GM08714 (cell line): ENCODE data around the gene IL12RB2.

Source experiments
- H3K4me3 ChIP-seq: fragments of 200-500 bp; sonication (Bioruptor generic); 2 replicates; pipeline ENCODE4 v1.5.1; 2014; ENCODE audit warnings: mild to moderate bottlenecking, low read length, inconsistent platforms
- ZNF274 ChIP-seq: IDR thresholded peaks from 2 replicates; pipeline ENCODE4 v1.6.1; 2012; ENCODE audit warnings: mild to moderate bottlenecking, low read depth, low read length

Gene IL12RB2

DNA sequence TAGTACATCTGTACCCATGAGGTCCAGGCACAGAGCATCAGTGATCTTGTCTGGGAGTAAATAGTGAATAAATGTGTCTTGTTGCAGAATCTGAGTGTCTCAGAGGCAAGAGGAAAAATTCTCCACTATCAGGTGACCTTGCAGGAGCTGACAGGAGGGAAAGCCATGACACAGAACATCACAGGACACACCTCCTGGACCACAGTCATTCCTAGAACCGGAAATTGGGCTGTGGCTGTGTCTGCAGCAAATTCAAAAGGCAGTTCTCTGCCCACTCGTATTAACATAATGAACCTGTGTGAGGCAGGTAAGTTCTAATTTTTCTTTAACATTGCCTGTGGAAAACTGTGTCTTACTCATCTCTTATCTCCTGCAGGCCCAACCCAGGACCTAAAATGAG lies 43.1 kb downstream of the IL12RB2 start:
- no peak overlapping the region for H3K4me3 ChIP-seq
- TF ChIP-seq ZNF274: no peak

DNA sequence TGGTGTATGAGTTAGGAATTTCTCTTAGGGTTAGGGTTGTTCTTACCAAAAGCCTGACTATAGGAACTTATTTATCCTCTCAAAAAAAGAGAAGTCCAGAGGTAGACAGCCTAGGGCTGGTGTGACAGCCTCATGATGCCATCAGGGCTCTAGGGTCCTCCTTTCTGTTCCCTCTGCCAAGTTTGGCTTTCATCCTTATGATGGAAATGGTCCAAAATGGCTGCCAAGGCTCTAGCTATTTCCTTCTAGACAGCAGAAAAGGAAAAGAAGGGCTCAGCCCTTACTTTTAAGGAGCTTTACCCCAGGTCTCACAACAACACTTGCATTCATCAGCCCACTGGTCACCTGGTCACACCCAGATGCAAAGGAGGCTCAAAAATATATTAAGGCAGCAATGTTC lies 44.5 kb downstream of the IL12RB2 start:
- no peak overlapping the region for H3K4me3 ChIP-seq
- TF ChIP-seq ZNF274: no peak

DNA sequence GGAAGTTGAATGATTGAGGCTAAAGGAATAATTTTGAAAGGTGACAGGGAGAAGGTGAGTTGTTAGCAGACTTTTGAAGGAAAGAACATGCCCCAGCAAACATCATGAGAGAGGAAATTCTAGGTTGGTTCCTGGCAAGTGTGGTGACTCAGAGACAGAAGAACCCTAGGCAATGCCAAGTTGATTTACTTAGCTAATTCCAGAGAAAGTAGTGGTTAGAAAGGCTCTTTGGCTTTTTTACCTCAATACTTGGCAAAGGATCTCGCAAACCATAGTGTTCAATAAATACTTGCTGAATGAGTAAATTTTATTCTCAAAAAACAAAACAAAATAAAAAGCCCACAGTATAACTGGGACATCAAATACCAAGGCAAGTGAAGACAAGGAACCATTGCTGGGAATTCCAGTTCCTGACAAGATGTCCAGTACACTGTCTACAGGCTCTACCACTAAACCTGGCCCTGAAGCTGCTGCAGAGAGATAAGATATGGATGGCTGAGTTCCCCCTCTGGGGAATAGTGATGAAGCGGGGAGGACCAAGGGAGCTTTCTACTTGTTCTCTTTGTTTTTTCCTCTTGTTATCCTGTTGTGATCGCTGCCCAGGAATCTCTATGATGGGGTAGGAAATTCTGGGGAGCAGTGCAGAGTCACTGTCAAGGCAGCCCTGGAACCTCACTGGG lies 48.2 kb downstream of the IL12RB2 start:
- TF ChIP-seq ZNF274: no peak
- no peak overlapping the region for H3K4me3 ChIP-seq

DNA sequence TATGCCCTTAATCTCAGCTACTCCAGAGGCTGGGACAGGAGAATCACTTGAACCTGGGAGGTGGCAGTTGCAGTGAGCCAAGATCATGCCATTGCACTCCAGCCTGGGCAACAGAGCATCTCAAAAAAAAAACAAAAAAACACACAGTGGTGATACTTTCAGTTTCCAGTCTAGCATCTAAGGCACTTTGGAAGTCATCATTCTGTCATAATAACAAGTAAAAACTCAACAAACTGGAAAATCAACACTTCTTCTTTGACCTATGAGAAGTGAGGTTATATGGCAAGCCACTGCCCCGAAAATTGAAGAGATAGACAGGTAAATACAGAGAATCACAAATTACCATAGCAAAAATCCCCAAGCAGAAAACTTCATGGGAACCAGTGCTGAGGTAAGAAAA lies 51.9 kb downstream of the IL12RB2 start:
- H3K4me3 ChIP-seq: no peak overlapping the region
- no peak for TF ChIP-seq ZNF274

DNA sequence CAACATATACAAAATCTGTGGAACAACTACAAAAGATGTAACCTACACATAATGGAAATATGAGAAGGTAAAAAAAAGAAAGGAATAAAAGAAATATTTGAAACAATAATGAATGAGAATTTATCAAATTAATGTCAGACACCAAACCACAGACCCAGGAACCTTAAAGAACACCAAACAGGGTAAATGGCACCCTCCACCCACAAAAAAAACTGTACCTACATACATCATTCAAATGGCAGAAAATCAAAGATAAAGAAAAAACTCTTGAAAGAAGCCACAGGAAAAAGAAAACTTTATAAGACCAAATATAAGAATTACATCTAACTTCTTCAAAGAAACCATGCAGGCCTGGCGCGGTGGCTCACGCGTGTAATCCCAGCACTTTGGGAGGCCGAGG lies 54.0 kb downstream of the IL12RB2 start:
- no peak for TF ChIP-seq ZNF274
- no peak overlapping the region for H3K4me3 ChIP-seq

DNA sequence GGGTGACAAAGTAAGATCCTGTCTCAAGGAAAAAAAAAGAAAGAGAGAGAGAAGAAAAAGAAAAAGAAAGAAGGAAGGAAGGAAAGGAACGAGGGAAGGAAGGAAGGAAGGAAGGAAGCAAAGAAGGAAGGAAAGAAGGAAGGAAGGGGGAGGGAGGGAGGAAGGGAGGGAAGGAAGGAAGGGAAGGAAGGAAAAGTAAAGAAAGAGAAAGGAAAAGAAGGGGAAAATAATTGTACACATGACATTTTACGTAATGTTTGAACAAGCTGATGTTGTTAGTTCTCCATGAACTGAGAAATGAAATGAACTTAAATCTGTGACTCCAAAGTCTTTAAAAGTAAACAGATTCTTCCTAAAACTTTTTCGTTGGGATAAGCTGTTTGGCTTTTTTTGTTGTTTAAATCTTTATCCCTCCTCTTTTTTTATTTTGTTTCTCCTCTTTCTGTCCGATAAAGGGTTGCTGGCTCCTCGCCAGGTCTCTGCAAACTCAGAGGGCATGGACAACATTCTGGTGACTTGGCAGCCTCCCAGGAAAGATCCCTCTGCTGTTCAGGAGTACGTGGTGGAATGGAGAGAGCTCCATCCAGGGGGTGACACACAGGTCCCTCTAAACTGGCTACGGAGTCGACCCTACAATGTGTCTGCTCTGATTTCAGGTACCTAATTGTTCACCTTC lies 59.8 kb downstream of the IL12RB2 start:
- no peak overlapping the region for H3K4me3 ChIP-seq
- no peak for TF ChIP-seq ZNF274

DNA sequence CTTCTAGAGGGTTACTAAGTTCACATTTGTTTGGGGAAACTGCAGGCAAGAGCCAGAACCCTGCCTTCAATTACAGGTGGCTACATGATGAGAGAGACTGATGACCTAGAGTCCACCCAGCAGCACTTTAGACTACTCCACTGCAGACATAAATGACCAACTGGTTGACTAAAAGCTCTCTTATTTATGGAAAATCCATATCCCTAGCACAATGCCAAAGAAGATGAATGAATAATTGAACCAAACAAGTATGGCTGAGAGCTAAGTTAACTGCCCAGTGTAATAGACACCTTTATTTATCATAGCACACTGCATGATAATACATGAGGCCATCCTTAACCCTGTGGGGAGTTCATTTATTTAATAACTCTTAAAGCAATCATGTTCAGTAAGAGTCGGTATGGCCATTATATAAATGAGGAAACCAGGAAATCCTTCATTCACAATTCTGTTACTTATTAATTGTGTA lies 60.4 kb downstream of the IL12RB2 start:
- no peak for TF ChIP-seq ZNF274
- H3K4me3 ChIP-seq: no peak overlapping the region

DNA sequence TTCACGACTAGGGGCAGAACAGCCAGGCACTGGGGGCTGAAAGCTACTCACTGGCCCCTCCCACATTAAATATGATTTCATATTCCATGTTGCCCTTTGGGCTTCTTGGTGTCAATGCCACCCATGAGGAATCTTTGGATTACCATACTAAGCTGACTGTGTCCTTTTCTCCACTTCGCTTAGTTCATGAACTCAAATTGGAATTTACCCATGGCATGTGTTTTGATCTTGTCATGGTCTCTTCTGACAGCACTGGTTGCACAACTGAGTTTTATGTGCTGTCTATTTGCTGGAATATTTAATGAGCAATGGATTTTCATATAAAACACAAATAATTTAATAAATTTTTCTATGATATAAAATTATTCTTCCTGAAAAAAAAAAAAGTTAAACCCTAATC lies 63.4 kb downstream of the IL12RB2 start:
- TF ChIP-seq ZNF274: no peak
- H3K4me3 ChIP-seq: no peak overlapping the region

DNA sequence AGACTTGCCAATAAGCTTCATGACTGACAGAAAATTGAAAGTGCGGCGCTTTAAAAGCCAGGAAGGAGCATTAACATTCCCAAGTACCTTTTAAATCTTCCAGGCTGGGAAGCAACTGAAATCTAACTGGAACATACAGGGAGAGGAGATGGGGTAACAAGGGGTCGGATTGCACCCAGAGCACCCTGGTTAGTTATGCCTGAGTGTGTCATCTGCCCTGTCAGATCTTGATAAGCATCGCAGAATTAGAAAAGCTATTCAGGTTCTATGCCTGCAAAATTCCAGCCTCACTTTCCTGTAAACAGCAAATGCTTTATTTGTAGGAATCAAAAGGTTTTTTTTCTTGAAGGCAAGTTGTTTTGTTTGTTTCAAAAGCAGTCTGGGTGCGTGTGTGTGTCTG lies 64.0 kb downstream of the IL12RB2 start:
- no peak overlapping the region for H3K4me3 ChIP-seq
- no peak for TF ChIP-seq ZNF274

DNA sequence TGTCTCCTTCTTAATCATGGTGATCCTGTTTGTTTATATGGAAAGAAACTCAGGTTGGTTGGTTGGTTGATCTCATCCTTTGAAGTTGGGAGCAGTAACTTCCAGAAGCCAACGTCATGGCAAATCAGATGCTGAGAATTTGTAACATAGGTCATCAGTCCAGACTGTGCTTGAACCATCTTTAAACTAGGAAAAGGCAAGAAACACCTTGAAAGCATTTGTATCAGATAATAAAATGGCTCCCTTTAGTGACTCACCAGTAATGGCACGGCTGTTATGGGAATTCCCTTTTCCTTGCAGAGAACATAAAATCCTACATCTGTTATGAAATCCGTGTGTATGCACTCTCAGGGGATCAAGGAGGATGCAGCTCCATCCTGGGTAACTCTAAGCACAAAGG lies 64.5 kb downstream of the IL12RB2 start:
- H3K4me3 ChIP-seq: no peak overlapping the region

DNA sequence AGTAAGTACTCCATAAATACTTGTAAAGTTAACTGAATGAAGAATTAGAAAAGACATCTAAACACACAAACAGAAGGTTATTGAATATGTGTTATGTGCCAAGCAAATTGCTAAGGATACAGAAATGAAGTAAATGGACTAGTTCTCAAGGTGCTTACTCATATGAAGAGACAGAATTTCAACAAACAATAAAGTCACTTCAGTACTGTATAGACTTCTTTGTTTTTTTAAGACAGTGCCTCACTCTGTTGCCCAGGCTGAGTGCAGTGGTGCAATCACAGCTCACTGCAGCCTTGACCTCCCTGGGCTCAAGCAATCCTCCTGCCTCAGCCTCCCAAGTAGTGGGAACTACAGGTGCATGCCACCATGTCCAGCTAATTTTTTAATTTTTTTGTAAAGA lies 65.2 kb downstream of the IL12RB2 start:
- no peak overlapping the region for H3K4me3 ChIP-seq
- TF ChIP-seq ZNF274: no peak

More for the DNA sequence above, 64.5 kb downstream of the IL12RB2 start:
- no peak for TF ChIP-seq ZNF274

DNA sequence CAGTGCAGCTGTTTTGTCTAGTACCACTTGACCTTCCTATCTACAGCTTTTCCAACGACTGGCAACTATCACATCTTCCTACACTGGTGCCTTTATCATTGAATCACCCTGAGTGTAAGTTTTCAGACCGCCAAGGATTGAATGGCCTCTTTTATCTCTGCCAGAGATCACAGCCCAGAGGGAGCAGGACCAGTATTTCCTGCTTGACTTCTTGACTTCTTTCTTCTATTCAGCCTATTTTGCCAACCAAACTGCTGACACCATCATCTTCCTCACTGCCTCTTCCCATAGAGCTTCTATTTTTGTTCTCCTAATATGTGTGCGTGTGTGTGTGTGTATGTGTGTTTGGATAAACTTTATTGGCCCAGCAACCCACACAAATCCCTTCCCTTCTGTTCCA lies 68.7 kb downstream of the IL12RB2 start:
- TF ChIP-seq ZNF274: no peak
- H3K4me3 ChIP-seq: no peak overlapping the region

DNA sequence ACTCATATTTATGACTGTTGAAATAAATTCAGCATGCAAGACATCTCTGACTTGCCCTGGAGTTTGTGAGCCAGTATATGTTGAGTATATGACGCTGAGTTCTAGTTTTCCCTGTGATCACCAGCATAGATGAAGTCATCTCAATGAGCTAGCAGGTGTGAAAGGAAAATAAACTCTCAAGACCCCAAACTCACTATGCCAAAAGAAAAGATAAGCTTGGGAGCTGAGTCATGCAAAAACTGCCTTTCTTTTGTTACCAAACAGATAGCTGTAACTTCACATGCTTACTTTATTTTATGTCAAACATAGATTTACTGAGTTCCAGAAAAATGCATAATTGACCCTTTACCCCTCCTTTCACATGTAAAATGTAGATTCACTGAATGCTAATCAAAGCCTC lies 69.6 kb downstream of the IL12RB2 start:
- no peak for TF ChIP-seq ZNF274
- H3K4me3 ChIP-seq: no peak overlapping the region

DNA sequence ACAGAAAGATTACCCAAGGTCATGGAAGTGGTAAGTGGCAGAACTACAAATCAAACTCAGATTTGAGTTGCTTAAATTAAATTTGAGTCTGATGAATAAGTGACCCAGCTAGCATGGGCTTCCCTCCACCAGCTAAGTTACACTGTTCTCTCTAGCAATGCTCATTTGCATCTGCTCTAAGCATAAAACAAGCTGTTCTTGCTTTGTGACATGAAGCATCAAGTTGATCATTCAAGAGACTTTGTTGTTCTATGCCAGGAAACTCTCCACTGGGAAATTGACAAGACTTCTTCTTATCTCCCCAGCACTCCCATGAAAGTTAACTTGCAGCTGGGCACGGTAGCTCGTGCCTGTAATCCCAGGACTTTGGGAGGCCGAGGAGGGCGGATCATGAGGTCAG lies 73.5 kb downstream of the IL12RB2 start:
- no peak overlapping the region for H3K4me3 ChIP-seq
- no peak for TF ChIP-seq ZNF274

DNA sequence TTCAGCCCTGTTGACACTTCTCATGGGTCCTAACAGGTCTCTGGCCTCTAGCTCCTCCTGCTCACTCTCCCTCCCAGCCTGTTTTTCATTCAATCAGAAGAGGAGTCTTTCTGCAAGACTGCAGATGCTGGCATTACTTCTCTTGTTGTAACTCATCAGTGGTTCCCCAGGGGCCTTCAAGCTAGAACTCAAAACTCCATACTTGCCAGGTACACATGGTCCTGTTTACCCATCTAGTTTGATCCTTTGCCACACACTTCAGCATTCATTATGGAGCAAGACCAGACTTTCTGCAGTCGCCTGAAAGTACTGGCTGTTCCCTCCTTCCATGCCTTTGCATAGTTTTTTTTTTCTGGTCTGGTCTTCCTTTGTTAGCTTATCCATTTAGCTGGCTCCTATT lies 74.6 kb downstream of the IL12RB2 start:
- no peak overlapping the region for H3K4me3 ChIP-seq
- TF ChIP-seq ZNF274: no peak
